ENCODE results near the gene NOL4L. TPM values are rescaled to one million over a fixed set of nuclear protein-coding genes. Genes with fewer than 3 reads are reported as not detected.

NOL4L gene
- total RNA-seq, 1 experiment from 2014 or later, result 40.9 TPM

DNA sequence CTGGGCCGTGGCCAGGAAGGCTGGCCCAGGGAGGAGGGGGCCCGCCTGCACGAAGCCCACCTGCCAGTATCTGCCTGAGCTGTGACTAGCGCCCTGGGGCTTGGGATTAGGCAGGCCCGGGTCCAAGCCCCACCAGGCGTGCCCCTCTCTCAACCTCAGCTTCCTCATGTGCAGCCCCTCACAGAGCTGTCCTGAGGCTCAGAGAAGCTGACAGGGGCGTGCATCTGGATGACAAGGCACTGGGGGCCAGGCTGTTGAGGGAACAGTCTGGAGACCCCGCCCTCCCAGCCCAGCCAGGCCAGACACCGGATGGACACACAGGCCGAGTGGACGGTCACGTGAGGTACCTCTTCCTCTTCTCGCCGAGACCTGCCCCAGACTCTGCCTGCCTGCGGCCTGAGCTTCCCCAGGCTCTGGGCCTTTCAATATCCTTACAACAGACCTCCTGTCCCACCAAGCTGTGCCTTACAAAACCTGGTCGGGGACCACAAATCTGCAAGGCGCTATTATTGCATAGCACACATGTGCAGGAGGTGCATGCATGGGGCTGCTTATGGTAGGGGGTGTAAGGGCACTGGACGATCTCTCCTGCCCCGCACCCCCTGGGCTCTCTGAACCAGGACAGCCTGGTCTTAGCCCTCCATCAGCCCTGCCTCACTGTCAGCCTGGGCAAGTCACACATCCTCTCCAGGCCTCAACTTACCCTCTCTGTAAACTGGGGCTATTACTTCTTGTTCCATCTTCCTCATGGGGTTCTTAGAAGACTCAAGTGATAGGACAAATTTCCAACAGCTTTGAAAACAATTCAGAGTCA is 20.0 kb downstream of the NOL4L start:
- no peak for DNase-seq
- Histone ChIP-seq H3K4me3 (no peak overlapping the region), H3F3A (ENCODE audit: insufficient read depth, low read depth) (peaks cover 7% of the 10 kb centered on the region; the same call in 1 of the 2 replicates), H3K4me1 (replicated peaks; ENCODE audit: insufficient read depth) (peaks cover 39% of the 10 kb centered on the region), H3K36me3 (ENCODE audit: low read depth) (no peaks in the 10 kb centered on the region), H3K27ac (no peak overlapping the region), H3K9me2 (ENCODE audit: insufficient read depth) (no peaks in the 10 kb centered on the region), H3K9me3 (ENCODE audit: insufficient read depth, low read depth) (no peaks in the 10 kb centered on the region), H4K20me1 (ENCODE audit: insufficient read depth) (no peaks in the 10 kb centered on the region; the same call in 1 of the 2 replicates), H3K27me3 (ENCODE audit: insufficient read depth, low read depth) (no peaks in the 10 kb centered on the region), H2AFZ (no peak overlapping the region), H3K79me2 (ENCODE audit: low read depth) (peaks cover 37% of the 10 kb centered on the region), H3K4me2 (no peak overlapping the region)
- CTCF ChIA-PET, result no interaction called here
- intact Hi-C loops (cut with micrococcal nuclease; ENCODE audit: unreplicated experiment), result no loop called here
- BruUV-seq (replicated peaks), result no TSS peak
- POLR2A ChIA-PET (ENCODE audit: unreplicated experiment), result interaction anchor here (0.5 kb wide), 1 partner anchor 47 kb away, joined by 5 read pairs; no protein-coding TSS in a partner anchor
- no peak for TF ChIP-seq EZH2 (IDR thresholded peaks at IDR 0.05; ENCODE audit: low read depth)
- TF ChIP-seq, protein P1, sequence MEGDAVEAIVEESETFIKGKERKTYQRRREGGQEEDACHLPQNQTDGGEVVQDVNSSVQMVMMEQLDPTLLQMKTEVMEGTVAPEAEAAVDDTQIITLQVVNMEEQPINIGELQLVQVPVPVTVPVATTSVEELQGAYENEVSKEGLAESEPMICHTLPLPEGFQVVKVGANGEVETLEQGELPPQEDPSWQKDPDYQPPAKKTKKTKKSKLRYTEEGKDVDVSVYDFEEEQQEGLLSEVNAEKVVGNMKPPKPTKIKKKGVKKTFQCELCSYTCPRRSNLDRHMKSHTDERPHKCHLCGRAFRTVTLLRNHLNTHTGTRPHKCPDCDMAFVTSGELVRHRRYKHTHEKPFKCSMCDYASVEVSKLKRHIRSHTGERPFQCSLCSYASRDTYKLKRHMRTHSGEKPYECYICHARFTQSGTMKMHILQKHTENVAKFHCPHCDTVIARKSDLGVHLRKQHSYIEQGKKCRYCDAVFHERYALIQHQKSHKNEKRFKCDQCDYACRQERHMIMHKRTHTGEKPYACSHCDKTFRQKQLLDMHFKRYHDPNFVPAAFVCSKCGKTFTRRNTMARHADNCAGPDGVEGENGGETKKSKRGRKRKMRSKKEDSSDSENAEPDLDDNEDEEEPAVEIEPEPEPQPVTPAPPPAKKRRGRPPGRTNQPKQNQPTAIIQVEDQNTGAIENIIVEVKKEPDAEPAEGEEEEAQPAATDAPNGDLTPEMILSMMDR (conservative IDR thresholded peaks at IDR 0.05), result no peak

DNA sequence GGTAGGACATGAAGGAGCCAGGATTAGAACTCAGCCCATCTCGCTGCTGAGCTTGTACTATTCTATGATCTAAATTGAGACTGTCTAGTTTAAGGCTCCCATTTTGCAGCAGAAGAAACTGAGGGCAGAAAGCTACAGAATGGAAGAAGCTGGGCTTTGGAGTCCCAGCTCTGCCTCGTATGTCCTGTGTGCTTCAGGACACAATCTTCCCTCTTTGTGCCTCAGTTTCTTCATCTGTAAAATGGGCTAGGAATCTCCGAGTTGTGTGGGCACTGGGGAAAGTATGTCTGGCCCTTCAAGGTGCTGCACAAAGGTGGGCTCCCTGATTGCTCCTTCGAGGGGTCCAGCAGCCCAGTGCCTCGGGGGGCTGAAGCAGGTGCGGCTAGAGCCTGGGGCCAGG is 20.7 kb downstream of the NOL4L start:
- BruUV-seq (replicated peaks), result no TSS peak
- Histone ChIP-seq H3K4me1 (replicated peaks; ENCODE audit: insufficient read depth) (peaks cover 32% of the 10 kb centered on the region), H4K20me1 (ENCODE audit: insufficient read depth) (no peaks in the 10 kb centered on the region; the same call in 1 of the 2 replicates), H2AFZ (no peak overlapping the region), H3K9me2 (ENCODE audit: insufficient read depth) (no peaks in the 10 kb centered on the region), H3K4me3 (no peak overlapping the region), H3K27ac (no peak overlapping the region), H3K9me3 (ENCODE audit: insufficient read depth, low read depth) (no peaks in the 10 kb centered on the region), H3K36me3 (ENCODE audit: low read depth) (no peaks in the 10 kb centered on the region), H3K79me2 (ENCODE audit: low read depth) (peaks cover 32% of the 10 kb centered on the region), H3K4me2 (no peak overlapping the region), H3K27me3 (ENCODE audit: insufficient read depth, low read depth) (no peaks in the 10 kb centered on the region), H3F3A (ENCODE audit: insufficient read depth, low read depth) (peaks cover under 1% of the 10 kb centered on the region; the same call in 1 of the 2 replicates)
- CTCF ChIA-PET, result no interaction called here
- intact Hi-C loops (cut with micrococcal nuclease; ENCODE audit: unreplicated experiment), result no loop called here
- no peak for TF ChIP-seq EZH2 (IDR thresholded peaks at IDR 0.05; ENCODE audit: low read depth)
- TF ChIP-seq, protein P1 (conservative IDR thresholded peaks at IDR 0.05), result no peak
- no peak for DNase-seq
- POLR2A ChIA-PET (ENCODE audit: unreplicated experiment), result no interaction called here

DNA sequence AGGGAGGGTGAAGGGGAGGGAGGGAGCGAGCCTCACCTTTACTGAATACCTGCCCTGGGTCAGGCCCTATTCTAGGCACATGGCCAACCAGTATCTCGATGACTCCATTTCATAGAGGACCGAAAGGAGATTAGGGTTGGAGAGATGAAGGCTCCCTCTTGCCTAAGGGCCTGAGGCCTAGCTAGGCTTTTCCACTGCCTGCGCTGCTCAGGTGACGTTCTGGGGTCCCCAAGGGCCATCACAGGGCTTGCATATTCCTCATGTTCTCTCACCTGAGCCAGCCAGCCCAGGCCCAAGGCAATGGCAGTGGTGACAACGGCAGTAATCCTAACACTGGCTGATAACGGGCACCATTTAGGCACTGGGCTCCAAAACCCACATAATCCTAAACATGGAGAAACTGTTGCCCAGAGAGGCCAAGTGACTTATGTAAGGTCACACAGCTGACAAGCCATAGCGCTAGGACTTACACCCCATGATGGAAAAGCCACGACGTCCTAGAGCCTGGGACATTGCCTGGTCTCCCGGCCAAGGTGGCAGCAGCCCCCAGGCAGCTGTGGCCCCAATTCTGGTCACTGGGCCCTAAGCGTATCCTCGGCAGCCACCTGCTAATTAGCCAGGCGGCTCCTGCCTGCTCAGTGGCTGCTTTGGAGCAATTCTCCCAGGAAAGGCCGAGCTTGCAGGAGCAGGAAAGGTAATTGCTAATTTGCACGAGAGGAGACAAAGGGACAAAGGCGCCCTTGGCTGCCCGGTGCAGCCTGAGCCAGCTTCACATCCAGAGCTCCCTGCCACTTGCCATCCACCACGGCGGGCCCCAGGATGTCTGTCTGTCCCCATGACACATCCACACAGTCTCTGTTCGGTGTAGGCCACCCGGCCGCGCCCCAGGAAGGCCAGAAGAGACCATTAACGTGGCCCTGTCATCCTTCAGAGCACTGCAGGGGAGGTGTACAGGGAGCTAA is 21.5 kb downstream of the NOL4L start:
- no peak overlapping the region for H2AFZ ChIP-seq
- no peak overlapping the region for H3K4me2 ChIP-seq
- no peaks in the 10 kb centered on the region for H3K36me3 ChIP-seq (ENCODE audit: low read depth)
- no peak for DNase-seq
- H3K4me3 ChIP-seq, result no peak overlapping the region
- H3K79me2 ChIP-seq (ENCODE audit: low read depth), result peaks cover 30% of the 10 kb centered on the region
- H3K4me1 ChIP-seq (replicated peaks; ENCODE audit: insufficient read depth), result peaks cover 23% of the 10 kb centered on the region
- H3K27me3 ChIP-seq (ENCODE audit: insufficient read depth, low read depth), result no peaks in the 10 kb centered on the region
- no peaks in the 10 kb centered on the region for H3K9me3 ChIP-seq (ENCODE audit: insufficient read depth, low read depth)
- POLR2A ChIA-PET (ENCODE audit: unreplicated experiment), result no interaction called here
- intact Hi-C loops (cut with micrococcal nuclease; ENCODE audit: unreplicated experiment), result no loop called here
- BruUV-seq (replicated peaks), result no TSS peak
- CTCF ChIA-PET, result no interaction called here
- no peaks in the 10 kb centered on the region for H3F3A ChIP-seq (ENCODE audit: insufficient read depth, low read depth)
- no peak overlapping the region for H3K27ac ChIP-seq
- TF ChIP-seq EZH2 (IDR thresholded peaks at IDR 0.05; ENCODE audit: low read depth), result no peak
- TF ChIP-seq, protein P1 (conservative IDR thresholded peaks at IDR 0.05), result no peak
- no peaks in the 10 kb centered on the region; the same call in 1 of the 2 replicates for H4K20me1 ChIP-seq (ENCODE audit: insufficient read depth)
- H3K9me2 ChIP-seq (ENCODE audit: insufficient read depth), result no peaks in the 10 kb centered on the region
